AG09319 (cell line): ENCODE measurements around the gene RTCB.

ENCODE experiments used
- DNase-seq: peaks from one replicate; pipeline ENCODE4 v3.0.0-alpha.2; 2010; ENCODE audit warnings: low read depth; ENCODE audit errors: extremely low read depth
- TF ChIP-seq, protein P1 (sequence below): IDR thresholded peaks from 2 replicates; pipeline ENCODE4 v1.5.1; 2011; ENCODE audit warnings: low read depth, mild to moderate bottlenecking, inconsistent platforms, low read length, moderate library complexity

RTCB gene

DNA sequence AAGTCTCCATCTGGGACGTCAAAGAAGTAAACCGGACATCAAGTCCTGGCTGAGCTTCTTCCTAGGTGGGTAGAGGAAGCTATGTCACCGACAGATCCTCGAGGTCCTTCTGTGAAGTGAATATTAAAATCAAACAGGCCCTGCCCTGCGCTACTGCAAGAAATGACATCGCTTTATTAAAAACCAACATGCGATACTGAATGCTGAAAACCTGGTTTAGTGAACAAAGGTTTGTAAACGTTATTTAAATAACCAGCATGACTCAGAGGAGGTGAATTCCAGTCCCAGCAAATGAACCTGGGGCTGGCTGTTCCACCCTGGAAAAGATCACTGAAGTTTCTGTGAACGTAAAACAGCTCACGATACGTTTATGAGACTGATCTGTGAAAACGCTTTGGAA, 645 bp downstream of the RTCB start:
- no peak for DNase-seq
- TF ChIP-seq, protein P1, sequence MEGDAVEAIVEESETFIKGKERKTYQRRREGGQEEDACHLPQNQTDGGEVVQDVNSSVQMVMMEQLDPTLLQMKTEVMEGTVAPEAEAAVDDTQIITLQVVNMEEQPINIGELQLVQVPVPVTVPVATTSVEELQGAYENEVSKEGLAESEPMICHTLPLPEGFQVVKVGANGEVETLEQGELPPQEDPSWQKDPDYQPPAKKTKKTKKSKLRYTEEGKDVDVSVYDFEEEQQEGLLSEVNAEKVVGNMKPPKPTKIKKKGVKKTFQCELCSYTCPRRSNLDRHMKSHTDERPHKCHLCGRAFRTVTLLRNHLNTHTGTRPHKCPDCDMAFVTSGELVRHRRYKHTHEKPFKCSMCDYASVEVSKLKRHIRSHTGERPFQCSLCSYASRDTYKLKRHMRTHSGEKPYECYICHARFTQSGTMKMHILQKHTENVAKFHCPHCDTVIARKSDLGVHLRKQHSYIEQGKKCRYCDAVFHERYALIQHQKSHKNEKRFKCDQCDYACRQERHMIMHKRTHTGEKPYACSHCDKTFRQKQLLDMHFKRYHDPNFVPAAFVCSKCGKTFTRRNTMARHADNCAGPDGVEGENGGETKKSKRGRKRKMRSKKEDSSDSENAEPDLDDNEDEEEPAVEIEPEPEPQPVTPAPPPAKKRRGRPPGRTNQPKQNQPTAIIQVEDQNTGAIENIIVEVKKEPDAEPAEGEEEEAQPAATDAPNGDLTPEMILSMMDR = no peak

DNA sequence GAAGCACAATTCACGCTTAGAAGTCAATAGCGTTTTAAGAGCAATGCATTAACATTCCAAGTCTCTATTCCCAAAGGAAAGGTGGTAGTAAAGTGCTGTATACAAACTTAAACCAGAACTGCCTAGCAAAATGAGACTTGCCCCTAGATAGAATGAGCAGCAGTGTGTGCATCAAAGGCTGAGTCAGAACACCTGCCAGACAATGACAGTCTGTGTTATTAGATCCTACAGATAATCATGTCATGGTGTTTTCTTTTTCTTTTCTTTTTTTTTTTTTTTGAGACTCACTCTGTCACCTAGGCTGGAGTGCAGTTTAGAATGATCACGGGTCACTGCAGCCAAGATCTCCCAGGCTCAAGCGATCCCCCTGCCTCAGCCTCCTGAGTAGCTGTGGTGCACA, 1.6 kb downstream of the RTCB start:
- TF ChIP-seq, protein P1 = no peak
- no peak for DNase-seq

DNA sequence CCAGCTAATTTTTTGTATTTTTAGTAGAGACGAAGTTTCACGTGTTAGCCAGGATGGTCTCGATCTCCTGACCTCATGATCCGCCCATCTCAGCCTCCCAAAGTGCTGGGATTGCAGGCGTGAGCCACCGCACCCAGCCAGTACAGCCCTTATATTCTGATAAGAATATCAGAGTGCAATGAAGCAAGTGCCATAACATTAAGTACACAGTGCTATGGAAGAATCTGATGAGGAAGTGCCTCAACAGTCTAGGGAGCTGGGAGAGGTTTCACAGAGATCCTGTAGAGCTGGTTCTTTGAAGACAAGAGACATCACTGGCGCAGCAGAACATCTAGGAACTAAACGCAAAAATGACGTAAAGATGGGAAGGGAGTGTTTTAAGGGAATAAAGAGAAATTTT, 2.1 kb downstream of the RTCB start:
- TF ChIP-seq, protein P1 = no peak
- DNase-seq = no peak

DNA sequence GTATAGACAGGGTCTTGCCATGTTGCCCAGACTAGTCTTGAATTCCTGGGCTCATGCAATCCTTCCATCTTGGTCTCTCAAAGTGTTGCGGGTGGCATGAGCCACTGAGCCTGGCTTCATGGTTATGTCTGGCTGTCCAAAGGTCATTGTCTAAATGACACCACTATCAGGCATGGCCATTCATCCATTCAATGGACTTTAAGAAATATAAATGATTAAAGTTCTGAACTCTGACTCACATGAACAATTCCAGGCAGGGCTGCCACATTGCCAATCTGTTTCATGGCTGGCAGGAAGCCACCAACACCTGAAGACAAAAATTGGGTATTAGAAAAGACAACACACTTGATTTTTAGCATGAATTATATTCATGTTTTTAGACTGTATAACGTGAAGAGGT, 4.1 kb downstream of the RTCB start:
- no peak for DNase-seq
- TF ChIP-seq, protein P1 = no peak

DNA sequence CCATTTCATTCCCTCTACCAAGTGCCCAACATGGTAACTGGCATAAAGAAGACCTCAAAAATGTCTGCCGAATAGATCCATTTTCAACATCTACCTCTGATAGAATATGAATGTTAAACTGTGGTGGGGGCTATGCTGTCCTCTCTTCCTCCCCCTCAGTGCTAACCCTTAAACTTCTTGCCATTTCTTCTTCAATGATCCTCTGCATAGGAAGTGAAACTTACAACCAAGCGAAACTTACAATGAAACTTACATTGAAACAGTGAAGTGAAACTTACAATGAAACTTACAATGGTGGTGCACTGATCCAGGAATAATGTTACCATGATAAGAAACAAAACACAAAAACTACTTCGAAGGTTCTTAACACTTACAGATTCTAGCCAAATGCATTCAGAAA, 4.7 kb downstream of the RTCB start:
- no peak for DNase-seq
- TF ChIP-seq, protein P1 = no peak

DNA sequence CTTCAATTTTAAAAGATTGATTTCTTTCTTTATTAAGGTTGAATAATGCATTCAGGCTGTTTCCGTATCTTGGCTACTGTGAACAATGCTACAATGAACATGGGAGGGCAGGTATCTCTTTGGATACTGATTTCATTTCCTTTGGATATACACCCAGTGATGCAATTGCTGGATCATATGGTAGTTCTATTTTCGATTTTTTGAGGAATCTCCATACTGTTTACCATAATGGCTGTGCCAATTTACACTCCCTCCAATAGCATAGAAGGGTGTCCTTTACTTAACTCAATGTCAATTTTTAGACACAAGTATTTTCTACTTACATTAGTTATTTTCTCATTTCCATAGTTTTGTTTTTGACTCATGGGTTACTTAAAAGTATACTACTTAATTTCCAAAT, 8.0 kb downstream of the RTCB start:
- no peak for DNase-seq
- TF ChIP-seq, protein P1 = no peak

DNA sequence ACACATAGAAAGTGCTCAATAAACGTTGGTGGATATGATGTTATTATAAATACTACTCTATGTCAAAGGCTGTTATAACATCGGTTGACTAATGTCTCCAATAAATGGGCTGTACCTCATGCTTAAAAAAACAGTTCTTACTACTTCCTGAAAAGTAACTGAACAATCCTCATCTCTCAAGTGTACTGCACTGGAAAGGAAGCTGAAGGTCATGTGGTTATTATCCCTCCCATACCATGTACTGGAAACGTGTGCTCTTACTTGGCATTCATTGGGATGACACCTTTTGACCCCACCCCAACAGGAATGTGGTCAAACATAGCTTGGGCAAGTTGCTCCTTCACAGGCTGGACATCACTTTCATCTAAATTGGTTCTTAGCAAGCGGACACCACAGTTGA, 10.6 kb downstream of the RTCB start:
- TF ChIP-seq, protein P1 = no peak
- no peak for DNase-seq
